Activated T-helper 17 cell treated with anti-CD3 and anti-CD28 coated beads, Interleukin-2, amount 50 U/mL, for 72 hours (primary cell): Measurements from ENCODE around the gene CTDSPL. TPM values are rescaled to one million over a fixed set of nuclear protein-coding genes. Genes with fewer than 3 reads are reported as not detected.

Experiments used
- ATAC-seq: fragments of 150-1000 bp; cut with Tn5 transposase; replicated peaks from 2 replicates; pipeline ENCODE4 v1.10.0; 2021; ENCODE audit warnings: mild to moderate bottlenecking, moderate library complexity
- H3K27ac Mint-ChIP-seq: one replicate; pipeline ENCODE4 v1.8.0; 2022; ENCODE audit warnings: mixed read lengths
- H3K27me3 Mint-ChIP-seq: one replicate; pipeline ENCODE4 v1.8.0; 2022; ENCODE audit warnings: mixed read lengths
- H3K36me3 Mint-ChIP-seq: one replicate; pipeline ENCODE4 v1.8.0; 2022; ENCODE audit warnings: low read depth, mild to moderate bottlenecking, mixed read lengths
- H3K4me1 Mint-ChIP-seq: one replicate; pipeline ENCODE4 v1.8.0; 2022; ENCODE audit warnings: mixed read lengths
- H3K4me3 Mint-ChIP-seq: one replicate; pipeline ENCODE4 v1.8.0; 2022; ENCODE audit warnings: mild to moderate bottlenecking, mixed read lengths
- H3K9me3 Mint-ChIP-seq: one replicate; pipeline ENCODE4 v1.8.0; 2022; ENCODE audit warnings: mixed read lengths
- total RNA-seq, 2 donors: library from RNA; stranded (reverse); gene quantifications; one replicate each; pipeline ENCODE4 v1.2.3, GENCODE V29; 2022

Gene CTDSPL
- total RNA-seq, 2 donors from 2014 or later, result 1.5 to 2.3 TPM

- Mint-ChIP-seq H3K4me3 (no peak overlapping the region), H3K4me1 (no peaks in the 10 kb centered on the region), H3K27ac (no peak overlapping the region), H3K27me3 (peaks cover 2% of the 10 kb centered on the region), H3K9me3 (no peaks in the 10 kb centered on the region), H3K36me3 (no peaks in the 10 kb centered on the region)
- no peak for ATAC-seq
Measured at GRCh38 chr3:37833302-37834186, 28.1 kb upstream of the CTDSPL start.

DNA sequence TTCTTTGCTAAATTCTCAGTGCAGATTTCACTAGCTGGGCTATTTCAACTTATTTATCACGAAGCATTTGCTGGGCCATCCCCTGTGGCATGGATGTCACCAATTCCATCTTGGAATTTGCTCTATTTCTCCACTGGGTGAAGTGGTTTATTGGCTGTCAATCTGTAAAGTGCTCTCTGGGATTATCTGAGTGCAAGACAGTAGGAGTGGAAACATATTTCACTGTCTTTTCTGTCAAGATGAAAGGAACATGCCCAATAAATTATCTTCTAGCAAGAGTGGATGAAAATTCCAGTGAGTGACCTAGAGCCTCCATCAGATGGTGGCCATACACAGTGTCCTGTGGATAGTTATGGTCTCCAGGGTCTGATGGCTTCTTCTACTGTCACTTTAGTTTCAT, 25.1 kb upstream of the CTDSPL start:
- Mint-ChIP-seq H3K4me1 (no peaks in the 10 kb centered on the region), H3K9me3 (no peaks in the 10 kb centered on the region), H3K36me3 (no peaks in the 10 kb centered on the region), H3K4me3 (no peak overlapping the region), H3K27me3 (peaks cover 10% of the 10 kb centered on the region), H3K27ac (no peak overlapping the region)
- no peak for ATAC-seq

DNA sequence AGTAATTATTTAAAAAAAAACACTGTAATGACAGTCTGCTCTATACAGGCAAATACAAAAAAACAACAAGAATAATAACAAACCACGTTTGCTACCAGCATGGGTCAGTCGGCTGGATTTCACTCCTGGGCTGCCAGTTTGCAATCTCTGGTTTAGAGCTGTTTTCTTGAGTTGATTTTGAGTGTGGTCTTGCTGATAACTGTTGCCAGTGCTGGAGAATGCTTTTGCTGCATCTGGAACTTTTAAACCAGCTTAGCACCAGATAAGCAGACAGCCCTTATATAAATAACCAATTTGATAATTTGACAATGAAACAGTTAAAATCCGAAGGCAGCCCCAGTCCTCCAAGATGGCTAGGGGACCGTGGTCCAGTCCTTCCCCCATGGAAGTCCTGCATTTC, 14.0 kb upstream of the CTDSPL start:
- ATAC-seq, result no peak
- H3K27ac Mint-ChIP-seq, result no peak overlapping the region
- H3K4me3 Mint-ChIP-seq, result no peak overlapping the region
- H3K27me3 Mint-ChIP-seq, result no peaks in the 10 kb centered on the region
- H3K36me3 Mint-ChIP-seq, result no peaks in the 10 kb centered on the region
- no peaks in the 10 kb centered on the region for H3K9me3 Mint-ChIP-seq
- H3K4me1 Mint-ChIP-seq, result no peaks in the 10 kb centered on the region

DNA sequence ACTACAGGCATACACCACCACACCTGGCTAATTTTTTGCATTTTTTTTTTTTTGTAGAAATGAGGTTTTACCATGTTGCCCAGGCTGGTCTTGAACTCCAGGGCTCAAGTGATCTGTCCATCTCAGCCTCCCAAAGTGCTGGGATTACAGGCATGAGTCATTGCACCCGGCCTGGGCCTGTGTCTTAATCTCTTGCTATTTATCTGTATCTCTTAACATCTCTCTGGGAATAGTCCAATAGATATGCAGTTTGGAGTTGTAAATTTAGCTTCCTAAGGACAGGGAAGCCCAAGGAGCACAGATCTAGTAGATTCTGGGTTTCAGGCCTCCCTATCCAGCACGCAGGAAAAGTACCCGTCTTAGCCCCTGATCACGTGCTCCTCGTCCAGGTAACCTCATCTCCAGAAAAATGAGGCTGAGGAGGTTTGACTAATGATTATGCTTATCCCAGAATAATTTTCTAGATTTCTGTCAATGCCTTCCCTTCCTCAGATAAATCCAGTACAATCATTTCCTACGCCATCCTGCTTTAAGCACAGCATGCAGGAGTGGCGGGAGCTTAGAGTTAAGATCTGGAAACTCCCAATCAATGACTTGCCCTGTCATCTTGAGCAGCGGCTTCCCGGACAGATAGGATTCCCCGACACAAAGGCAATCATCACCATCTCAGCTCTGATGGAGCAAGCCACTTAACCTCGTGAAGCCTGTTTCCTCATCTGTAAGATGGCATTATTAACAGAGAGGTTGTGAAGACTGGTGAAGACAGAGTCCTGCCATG, 12.3 kb upstream of the CTDSPL start:
- ATAC-seq, result no peak
- Mint-ChIP-seq H3K27me3 (no peaks in the 10 kb centered on the region), H3K4me1 (no peaks in the 10 kb centered on the region), H3K9me3 (no peaks in the 10 kb centered on the region), H3K4me3 (no peak overlapping the region), H3K27ac (no peak overlapping the region), H3K36me3 (no peaks in the 10 kb centered on the region)

DNA sequence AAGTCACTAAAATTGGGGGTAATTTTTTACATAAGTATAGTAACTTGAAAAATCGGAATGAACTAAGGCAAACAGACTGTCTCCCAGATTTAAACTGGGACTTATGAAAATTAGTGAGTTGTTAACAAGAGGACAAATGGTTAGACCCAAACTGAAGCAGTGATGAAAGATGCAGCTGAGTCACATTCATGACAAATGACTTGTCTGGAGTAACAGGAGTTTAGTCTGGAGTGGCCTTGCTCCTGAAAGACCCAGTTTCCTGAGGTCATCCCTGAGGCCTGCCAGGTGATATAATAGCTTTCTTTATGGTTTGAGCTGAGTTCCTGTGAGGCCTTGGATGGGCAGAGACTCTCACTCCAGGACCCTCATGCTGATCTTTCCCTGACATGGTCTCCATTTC, 9.6 kb upstream of the CTDSPL start:
- Mint-ChIP-seq H3K27me3 (no peaks in the 10 kb centered on the region), H3K4me1 (no peaks in the 10 kb centered on the region), H3K4me3 (no peak overlapping the region), H3K36me3 (no peaks in the 10 kb centered on the region), H3K9me3 (no peaks in the 10 kb centered on the region), H3K27ac (no peak overlapping the region)
- ATAC-seq, result no peak

GRCh38 chr3:37852771-37853170, 8.9 kb upstream of the CTDSPL start:
- no peak overlapping the region for H3K4me3 Mint-ChIP-seq
- H3K27me3 Mint-ChIP-seq, result no peaks in the 10 kb centered on the region
- H3K27ac Mint-ChIP-seq, result no peak overlapping the region
- no peaks in the 10 kb centered on the region for H3K9me3 Mint-ChIP-seq
- no peaks in the 10 kb centered on the region for H3K4me1 Mint-ChIP-seq
- no peaks in the 10 kb centered on the region for H3K36me3 Mint-ChIP-seq
- no peak for ATAC-seq

DNA sequence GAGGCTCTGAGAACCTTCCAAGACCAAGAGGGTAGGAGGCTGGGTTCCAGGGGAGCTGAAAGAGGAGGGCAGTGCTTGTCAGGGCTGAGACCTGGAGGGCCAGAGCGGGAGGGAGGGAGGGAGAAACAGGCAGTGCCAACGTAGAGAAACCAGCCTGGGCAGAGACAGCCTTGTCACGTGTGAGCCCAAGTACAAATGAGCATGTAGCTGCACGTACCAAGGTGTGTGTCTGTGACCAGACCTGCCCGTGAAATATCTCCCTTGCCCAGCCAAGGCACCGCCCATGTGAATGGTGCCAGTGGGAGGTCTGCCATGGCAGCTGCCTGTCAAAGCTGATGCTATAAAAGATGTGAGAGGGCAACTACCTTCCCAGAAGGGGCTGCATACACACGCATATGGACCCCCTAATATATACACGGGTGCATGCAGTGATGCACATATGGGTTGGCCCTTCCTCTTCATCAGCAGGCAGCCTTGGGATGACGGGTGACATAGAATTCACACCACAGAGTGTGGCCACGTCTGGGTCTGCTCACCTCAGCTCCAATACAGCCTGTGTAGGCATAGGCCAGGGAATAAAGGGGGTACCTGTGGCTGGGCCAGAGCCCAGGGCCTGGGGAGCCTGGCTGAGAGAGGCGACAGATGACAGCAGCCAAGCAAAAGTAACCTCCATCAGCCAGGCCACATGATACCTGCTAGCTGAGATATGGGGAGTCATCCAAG, 7.8 kb upstream of the CTDSPL start:
- ATAC-seq, result no peak
- Mint-ChIP-seq H3K27me3 (no peaks in the 10 kb centered on the region), H3K27ac (no peak overlapping the region), H3K4me1 (no peaks in the 10 kb centered on the region), H3K9me3 (no peaks in the 10 kb centered on the region), H3K36me3 (no peaks in the 10 kb centered on the region), H3K4me3 (no peak overlapping the region)

DNA sequence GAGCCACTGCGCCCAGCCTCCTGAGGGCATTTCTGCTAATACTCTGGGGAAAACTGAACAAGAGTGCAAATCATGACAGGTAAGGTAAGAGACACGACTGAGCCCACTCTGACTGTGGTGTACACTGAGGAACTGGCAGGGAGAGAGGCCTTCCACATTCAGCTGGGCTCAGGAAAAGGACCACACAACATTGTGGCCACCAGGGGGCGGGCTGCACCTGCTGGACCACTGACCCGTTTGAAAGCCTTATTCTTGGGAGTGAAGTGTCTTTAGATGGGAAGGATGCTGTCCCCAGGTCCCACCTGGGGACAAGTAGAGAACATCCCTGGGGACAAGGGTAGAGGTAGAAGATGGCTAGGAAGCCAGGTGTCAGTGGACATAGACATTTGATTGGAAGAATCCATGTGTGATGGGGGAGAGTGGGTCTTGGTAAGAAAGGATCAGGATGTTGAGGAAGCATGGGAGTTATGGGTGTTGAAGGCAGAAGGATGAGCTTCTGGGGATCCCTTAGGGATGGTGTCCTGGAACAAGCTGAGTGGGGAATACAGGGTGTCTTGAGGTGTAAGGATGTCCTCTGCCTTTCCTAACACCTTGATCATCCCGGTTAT, 6.2 kb upstream of the CTDSPL start:
- Mint-ChIP-seq H3K4me1 (no peaks in the 10 kb centered on the region), H3K27ac (no peak overlapping the region), H3K9me3 (no peaks in the 10 kb centered on the region), H3K27me3 (no peaks in the 10 kb centered on the region), H3K36me3 (no peaks in the 10 kb centered on the region), H3K4me3 (no peak overlapping the region)
- ATAC-seq, result peak; percentile 48

- H3K9me3 Mint-ChIP-seq, result no peaks in the 10 kb centered on the region
- H3K27me3 Mint-ChIP-seq, result no peaks in the 10 kb centered on the region
- no peaks in the 10 kb centered on the region for H3K36me3 Mint-ChIP-seq
- ATAC-seq, result no peak
- H3K4me3 Mint-ChIP-seq, result no peak overlapping the region
- H3K4me1 Mint-ChIP-seq, result no peaks in the 10 kb centered on the region
- H3K27ac Mint-ChIP-seq, result no peak overlapping the region
Measured at GRCh38 chr3:37856381-37856780, 5.3 kb upstream of the CTDSPL start.

GRCh38 chr3:37858742-37859141, 2.9 kb upstream of the CTDSPL start:
- ATAC-seq, result no peak
- Mint-ChIP-seq H3K9me3 (no peaks in the 10 kb centered on the region), H3K27me3 (peaks cover 5% of the 10 kb centered on the region)

DNA sequence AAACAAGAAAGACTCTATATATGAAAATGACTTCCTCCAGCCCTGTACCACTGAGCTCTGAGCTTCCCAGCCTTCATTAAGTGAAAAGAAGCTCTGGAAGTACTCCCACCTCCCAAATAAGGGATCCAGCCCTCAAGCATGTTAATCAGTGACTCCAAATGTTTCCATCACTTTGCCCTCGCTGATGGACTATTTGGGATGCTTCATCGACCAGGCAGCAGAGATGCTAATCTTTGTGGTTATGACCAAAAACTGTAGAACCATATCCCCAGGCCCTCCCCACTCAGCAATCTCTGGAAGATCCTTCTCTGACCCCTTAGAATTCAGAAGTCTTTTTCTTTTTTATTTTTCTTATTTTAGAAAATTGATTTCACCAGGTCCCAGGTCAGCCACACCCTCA, 2.3 kb upstream of the CTDSPL start:
- H3K4me3 Mint-ChIP-seq, result no peak overlapping the region
- H3K27ac Mint-ChIP-seq, result no peak overlapping the region
- no peaks in the 10 kb centered on the region for H3K9me3 Mint-ChIP-seq
- peaks cover 5% of the 10 kb centered on the region for H3K27me3 Mint-ChIP-seq
- peaks cover 5% of the 10 kb centered on the region for H3K4me1 Mint-ChIP-seq
- no peak for ATAC-seq
- H3K36me3 Mint-ChIP-seq, result no peaks in the 10 kb centered on the region

More at GRCh38 chr3:37858742-37859141, 2.9 kb upstream of the CTDSPL start:
- no peaks in the 10 kb centered on the region for H3K36me3 Mint-ChIP-seq
- peaks cover 5% of the 10 kb centered on the region for H3K4me1 Mint-ChIP-seq
- no peak overlapping the region for H3K27ac Mint-ChIP-seq
- H3K4me3 Mint-ChIP-seq, result no peak overlapping the region

DNA sequence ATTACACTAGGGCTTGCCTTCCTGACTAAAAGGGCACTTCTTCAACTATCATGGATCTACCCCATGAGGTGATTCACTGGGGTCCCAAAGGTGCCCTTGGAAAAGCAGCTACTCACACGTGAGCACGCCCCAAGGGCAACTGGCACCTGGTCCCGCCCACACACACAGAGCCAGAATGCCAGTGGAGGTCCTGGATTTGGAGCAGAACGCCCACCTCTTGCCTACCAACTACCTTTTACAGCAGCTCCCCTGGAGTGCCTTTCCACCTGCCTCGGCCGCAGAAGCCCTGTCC, 1.8 kb upstream of the CTDSPL start:
- Mint-ChIP-seq H3K9me3 (no peaks in the 10 kb centered on the region), H3K27me3 (peaks cover 5% of the 10 kb centered on the region), H3K4me3 (peak overlapping the region; percentile 88), H3K27ac (peak overlapping the region; percentile 61), H3K4me1 (peaks cover 5% of the 10 kb centered on the region), H3K36me3 (no peaks in the 10 kb centered on the region)
- no peak for ATAC-seq

DNA sequence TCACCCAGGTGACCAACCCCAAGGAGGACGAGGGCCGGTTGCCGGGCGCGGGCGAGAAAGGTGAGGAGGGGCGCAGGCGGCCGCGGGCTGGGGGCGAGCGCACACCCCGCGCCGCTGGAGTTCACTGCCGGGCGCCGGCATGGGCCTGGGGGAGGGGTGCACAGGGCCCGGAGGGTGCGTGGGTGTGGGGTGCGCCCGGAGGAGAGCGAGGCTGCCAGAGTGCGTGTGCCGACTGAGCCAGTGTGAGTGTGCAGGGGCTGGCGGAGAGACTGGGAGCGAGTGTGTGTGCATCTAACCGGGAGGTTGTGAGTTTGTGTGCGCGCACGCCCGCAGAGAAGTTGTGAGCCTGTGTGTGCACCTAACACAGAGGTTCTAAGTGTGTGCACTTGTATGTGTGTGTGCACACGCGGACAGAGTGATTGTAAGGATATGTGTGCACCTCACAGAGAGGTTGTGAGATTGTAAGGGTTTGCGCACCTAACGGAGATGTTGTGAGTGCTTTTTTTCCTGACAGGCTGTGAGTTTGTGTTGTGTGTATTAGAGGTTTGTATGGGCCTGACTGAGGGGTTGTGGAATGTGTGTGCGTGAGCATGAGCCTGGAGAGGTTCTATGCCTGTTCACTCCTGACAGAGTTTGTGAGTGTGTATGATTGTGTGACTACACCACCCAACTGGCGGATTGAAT, 681 bp downstream of the CTDSPL start:
- H3K9me3 Mint-ChIP-seq, result no peaks in the 10 kb centered on the region
- no peak overlapping the region for H3K27ac Mint-ChIP-seq
- H3K36me3 Mint-ChIP-seq, result no peaks in the 10 kb centered on the region
- peak overlapping the region; percentile 55 for H3K4me3 Mint-ChIP-seq
- peaks cover 5% of the 10 kb centered on the region for H3K4me1 Mint-ChIP-seq
- peak; percentile 28 for ATAC-seq
- H3K27me3 Mint-ChIP-seq, result peaks cover 5% of the 10 kb centered on the region
